Mucosa of gallbladder (tissue), 1 donor: ENCODE measurements around the gene TNFRSF14. TPM values are rescaled to one million over a fixed set of nuclear protein-coding genes. Genes with fewer than 3 reads are reported as not detected.

Experiments used
- DNase-seq: peaks from one replicate; pipeline ENCODE4 v3.0.0-alpha.2; 2020; ENCODE audit warnings: low spot score
- total RNA-seq: library from RNA; stranded (reverse); gene quantifications from one replicate; pipeline ENCODE4 v1.2.1, GENCODE V29; 2021
- donor health status: DM: no; HTN: no; CAD: no.

Gene TNFRSF14
- total RNA-seq, 1 donor from 2014 or later, result 231 TPM

DNA sequence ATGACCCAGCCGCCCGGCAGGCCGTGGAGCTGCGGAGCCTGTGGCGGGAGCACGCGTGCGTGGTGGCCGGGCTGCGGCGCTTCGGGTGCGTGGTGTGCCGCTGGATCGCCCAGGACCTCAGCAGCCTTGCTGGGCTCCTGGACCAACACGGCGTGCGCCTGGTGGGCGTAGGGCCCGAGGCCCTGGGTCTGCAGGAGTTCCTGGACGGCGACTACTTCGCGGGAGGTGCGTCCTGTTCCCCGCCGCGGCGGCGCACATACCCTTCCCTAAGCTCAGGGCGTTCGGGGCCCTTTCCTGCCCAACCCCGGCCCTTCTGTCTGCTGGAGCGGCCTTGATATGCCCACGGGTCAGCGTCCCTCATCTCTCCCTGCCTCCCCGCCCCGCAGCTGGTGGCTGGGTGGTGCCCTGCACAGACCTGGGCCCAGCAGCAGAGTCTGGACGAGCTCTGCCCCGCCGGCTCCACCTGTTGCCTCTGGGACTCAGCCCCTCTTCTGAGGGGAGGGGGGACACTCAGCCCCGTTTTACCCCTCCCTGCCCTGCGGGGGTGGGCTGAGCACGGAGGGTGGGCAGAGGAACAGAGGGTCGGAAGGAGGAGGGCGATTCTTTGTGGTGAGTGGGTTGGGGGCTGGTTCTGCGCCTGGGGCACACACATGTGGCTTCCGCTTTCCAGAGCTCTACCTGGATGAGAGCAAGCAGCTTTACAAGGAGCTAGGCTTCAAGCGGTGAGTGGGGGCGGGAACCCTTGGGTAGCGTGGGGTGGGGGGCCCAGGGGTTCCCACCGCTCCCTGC, 31.1 kb downstream of the TNFRSF14 start:
- DNase-seq, result no peak

GRCh38 chr1:2587860-2588571, 31.8 kb downstream of the TNFRSF14 start:
- no peak for DNase-seq

- no peak for DNase-seq
Observed at GRCh38 chr1:2588661-2589430, 32.7 kb downstream of the TNFRSF14 start.

- DNase-seq, result no peak
Observed at GRCh38 chr1:2589431-2590232, 33.5 kb downstream of the TNFRSF14 start.

DNA sequence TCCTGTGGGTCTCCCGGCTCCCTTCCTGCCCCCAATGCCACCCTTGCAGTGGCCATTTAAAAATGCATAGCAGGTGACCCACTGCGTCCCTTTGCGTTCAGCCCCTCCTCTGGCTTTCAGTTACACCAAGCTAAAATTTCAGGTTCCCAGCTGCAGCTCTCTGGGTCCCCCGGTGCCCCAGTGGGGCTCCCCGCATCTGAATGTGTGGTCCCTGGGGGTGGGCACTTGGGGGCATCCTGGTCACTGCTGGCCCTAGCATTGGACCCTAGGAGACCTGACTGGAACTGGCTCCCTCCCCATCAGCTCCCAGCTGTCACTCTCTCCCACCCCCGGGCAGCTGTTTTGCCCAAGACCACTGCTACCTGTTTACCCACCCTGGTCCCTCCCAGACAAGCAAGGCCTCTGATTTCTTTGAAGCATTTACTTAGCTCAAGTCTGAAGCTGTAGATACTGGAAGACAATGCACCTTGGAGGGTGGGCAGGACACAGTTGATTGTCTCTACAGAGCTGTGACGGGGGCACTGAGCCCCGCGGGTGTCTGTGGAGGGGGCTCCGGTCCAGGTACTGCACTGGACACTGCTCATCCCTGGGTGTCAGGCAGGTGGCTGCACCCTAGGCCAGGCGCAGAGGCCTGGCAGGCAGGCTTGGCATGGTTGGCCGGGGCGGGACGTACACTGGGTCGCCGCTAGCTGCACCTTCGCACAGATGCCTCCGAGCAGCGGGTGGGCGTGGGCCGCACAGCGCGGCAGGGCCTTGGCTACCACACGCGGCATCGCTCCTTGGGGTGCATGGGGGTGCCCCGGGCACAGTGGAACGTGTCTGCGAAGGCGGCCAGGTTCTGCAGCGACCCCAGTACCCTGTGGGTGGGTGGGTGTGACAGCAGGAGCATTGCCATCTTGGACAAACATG, 34.3 kb downstream of the TNFRSF14 start:
- DNase-seq, result no peak

GRCh38 chr1:2591233-2591580, 35.0 kb downstream of the TNFRSF14 start:
- DNase-seq, result no peak

- DNase-seq, result no peak
Observed at GRCh38 chr1:2591581-2592261, 35.5 kb downstream of the TNFRSF14 start.

- peak; percentile 46 for DNase-seq
Observed at GRCh38 chr1:2592672-2593071, 36.5 kb downstream of the TNFRSF14 start.

GRCh38 chr1:2593251-2593878, 37.2 kb downstream of the TNFRSF14 start:
- no peak for DNase-seq

DNA sequence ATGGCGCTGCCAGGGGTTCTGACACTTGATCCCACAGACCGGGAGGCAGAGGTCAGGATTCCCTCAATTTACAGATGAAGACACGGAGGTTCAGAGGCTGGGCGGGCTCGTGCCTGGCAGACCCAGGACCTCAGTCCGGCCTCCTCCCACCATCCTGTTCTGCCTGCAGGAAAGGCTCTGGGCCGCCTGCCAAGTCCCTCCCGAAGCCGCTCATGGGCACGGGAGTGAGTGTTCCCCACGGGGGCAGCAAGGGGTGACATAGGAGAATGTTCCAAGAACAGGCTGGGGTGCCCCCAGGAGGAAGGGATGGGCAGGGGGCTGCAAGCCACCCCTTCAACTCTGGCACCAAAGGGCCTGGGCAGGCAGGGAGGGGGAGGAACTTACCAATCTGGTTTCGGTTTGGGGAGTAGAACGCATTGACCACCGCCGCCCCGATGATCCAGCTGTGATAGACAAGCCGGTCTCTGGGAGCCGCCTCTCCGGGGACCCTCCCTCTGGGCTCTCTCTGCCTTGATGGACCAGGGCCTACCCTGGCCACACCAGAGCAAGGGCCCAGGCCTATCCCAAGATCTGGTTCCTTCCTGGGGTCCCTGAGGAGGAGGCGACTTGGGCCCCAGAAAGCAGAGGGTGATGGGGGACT, 38.0 kb downstream of the TNFRSF14 start:
- DNase-seq, result peak; percentile 53

DNA sequence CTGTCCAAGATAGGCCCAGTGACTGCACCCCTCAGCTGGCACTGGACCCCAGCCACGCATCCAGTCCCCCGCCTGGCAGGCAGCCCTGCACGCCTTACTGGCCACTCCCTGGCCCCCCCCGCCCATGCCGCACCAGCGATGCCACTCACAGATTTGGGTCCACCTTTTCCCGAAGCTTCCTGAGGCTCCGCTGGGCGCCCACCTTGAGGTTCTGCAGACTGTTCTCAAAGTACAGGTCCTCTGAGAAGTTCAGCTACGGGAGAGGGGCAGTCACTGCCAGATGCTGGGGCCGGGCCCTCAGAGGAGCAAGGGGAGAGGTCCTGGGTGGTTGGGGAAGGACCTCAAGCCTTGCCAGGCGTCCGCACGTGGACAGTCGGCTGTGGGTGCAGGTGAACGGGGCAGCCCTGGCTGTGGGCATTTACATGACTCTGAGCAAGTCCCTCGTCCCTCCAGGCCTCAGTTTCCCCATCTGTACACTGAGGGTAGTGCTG, 38.5 kb downstream of the TNFRSF14 start:
- DNase-seq, result no peak

DNA sequence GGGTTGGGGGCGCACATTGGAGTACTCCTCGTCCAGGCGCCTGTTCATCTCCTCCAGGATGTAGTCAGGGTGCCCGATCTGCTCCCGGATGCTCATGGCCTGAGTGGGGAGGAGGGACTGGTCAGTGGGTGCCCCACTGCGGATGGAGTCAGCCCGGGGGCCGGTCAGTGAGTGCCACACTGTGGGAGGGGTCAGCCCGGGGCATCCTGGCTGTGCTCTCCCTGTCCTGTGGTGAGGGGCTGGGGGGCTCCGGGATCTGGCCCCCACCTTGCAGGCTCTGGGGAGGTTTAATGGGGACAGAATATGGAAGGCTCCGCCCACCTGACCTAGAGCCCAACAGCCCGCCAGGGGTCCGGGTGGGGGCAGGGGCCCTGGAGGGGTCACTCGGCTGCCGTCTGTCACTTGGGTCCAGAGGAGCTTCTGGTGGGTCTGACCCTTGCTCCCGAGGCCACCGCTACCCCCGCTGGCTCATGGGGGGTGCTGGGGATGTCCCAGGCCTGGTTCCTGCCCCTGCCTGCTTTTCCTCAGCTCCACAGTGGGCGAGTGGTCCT, 39.2 kb downstream of the TNFRSF14 start:
- no peak for DNase-seq

GRCh38 chr1:2595812-2596529, 39.8 kb downstream of the TNFRSF14 start:
- DNase-seq, result no peak

DNA sequence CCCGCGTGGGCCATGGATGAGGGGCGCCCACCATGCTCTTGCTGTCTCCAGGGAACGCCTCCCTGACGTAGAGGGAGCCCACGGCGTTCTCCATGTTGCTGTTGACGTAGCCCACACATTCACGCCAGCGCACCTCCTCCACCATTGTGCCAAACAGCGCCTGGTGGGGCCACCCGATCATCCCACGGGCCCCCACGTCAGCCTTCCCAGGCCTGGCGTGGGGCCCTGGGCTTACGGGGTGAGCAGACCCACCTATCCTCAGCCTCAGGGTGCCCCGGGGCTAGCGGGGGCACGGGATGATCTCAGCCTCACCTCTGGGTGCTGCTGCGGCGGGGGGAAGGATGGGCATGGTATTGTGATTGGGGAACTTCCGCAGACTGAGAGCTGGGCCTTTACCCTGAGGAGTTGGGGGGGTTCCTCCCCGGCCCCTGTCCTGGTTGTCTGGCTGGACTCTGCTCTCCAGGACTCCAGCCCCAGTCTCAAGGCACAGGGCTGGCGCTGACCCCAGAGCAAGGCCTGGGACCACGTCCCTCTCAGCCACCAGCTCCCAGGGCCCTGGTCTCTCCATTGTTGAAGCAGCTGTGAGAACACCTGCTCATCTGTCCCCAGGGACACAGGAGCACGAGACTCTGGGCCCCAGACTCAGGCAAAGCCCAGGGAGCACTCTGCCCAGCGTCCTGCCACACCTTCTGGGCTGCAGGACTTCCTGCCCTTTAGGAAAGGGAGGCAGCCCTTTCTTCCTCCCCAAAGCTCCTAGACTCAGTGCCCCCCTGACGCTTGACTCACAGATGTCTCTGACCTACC, 40.6 kb downstream of the TNFRSF14 start:
- no peak for DNase-seq

DNA sequence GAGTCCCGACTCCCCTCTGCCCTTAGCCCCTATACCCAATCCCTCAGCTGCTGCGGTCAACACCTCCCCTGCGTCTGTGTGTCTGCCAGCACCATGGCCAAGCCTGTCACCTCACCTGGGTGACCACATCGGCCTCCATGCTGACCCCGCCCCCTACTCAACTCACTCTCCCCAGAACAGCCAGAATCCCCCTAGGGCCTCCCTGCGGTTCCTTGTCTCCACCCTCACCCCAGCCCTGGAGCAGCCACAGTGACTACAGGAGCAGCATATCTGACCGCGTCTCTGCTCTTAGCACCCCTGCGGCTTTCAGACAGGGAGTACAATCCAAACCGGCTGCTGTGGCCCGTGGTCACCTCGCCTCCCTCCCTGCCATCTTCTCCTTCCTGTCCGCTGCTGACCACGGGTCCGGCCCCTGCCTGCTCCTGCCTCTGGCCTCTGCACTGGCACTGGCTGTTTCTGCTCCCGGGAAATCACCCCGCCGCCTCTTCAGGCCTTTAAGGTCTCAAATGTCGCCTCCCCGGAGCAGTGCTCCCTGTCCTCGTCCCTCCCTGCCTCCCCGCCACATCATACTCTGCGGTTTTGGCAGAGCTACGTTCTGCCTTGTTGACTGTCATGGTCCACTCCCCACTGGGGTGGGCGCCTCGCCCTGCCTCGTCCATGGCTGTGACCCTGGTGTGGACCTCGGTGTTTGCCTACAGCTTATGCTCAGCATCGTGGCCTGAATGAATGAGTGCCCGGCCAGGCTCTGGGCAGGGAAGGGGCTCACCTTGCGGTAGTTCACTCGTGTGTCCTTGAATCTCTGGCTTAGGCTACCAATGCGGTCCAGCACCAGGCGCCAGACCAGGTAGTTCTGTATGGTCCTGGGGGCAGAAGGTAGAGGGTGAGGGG, 41.5 kb downstream of the TNFRSF14 start:
- DNase-seq, result no peak

DNA sequence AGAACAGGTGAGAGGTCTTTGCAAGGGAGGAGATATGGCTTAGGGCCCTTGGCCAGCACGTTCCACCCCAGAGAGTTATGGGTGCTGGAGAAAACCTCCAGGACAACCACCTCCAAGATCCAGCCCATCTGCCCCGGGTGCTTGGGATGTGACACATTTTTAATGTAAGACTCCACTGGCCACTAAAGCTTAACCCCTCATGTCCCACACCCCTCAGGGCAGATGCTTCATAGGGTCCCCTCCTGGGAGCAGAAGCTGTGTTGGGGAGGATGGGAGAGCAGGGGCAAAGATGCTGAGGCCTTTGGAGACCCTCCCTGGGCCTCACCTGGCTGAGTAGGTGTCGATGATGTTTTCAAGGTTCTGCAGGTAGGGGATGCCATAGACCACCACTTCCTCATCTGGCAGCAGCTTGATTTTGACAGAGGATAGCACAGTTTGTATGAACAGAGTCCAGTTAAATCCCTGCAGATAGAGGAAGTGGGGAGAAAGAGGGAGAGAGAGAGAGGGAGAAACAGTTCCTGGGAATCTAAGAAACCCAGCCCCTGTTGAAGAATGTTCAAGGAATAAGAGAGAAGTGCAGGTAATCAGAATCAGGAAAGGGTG, 42.3 kb downstream of the TNFRSF14 start:
- no peak for DNase-seq
